Psoas muscle (tissue), 8 donors: ENCODE data around the gene PPP2R3A. TPM values are rescaled to one million over a fixed set of nuclear protein-coding genes. Genes with fewer than 3 reads are reported as not detected.

Experiments used
- ATAC-seq, 4 donors: fragments of 200-7000 bp; cut with Tn5 transposase; one replicate each; pipeline ENCODE4 v1.9.1; 2020; ENCODE audit warnings: moderate library complexity in 3 of 4, mild to moderate bottlenecking in 2 of 4
- DNase-seq, 2 donors: peaks; one replicate each; pipeline ENCODE4 v3.0.0-alpha.2; 2020
- H3K27ac ChIP-seq: fragments of 200-600 bp; one replicate; pipeline ENCODE4 v1.8.0; 2022
- H3K27me3 ChIP-seq, 3 donors: fragments of 200-600 bp in 1 of 3; one replicate each; pipeline versions ENCODE4 v1.6.1 to v1.8.0; 2013 to 2022; ENCODE audit warnings: low read length in 2 of 3, mild to moderate bottlenecking in 2 of 3, moderate library complexity in 1 of 3; ENCODE audit not compliant: insufficient read depth in 3 of 3
- H3K36me3 ChIP-seq, 2 donors: fragments of 200-600 bp in 1 of 2; one replicate each; pipeline versions ENCODE4 v1.6.1 to v1.8.0; 2013 to 2022; ENCODE audit warnings: low read depth in 1 of 2, mild to moderate bottlenecking in 1 of 2, moderate library complexity in 1 of 2; ENCODE audit not compliant: insufficient read depth in 1 of 2
- H3K4me1 ChIP-seq: fragments of 200-600 bp; one replicate; pipeline ENCODE4 v1.8.0; 2022
- H3K4me3 ChIP-seq: fragments of 200-600 bp; one replicate; pipeline ENCODE4 v1.8.0; 2022; ENCODE audit warnings: mild to moderate bottlenecking
- H3K9me3 ChIP-seq: fragments of 200-600 bp; one replicate; pipeline ENCODE4 v1.8.0; 2022
- CTCF ChIP-seq: fragments of 200-600 bp; IDR thresholded peaks from one replicate; pipeline ENCODE4 v1.8.0; 2022; ENCODE audit warnings: antibody characterized with exemption
- whole genome bisulfite sequencing, 3 donors: extraction: QIAGEN DNeasy Blood & Tissue Kit; methylation state at CpG; one replicate each; pipeline versions ENCODE4 v1.1.6 to v1.1.7; 2013; 5-methylcytosine and 5-hydroxymethylcytosine counted together
- intact Hi-C, 2 donors: fragments of 100-400 bp; cut with DNase I; formaldehyde crosslinking; loops; one replicate each; pipeline versions ENCODE4 v1.11.0 to v1.14.2; 2022
- polyA plus RNA-seq, 3 donors: library from polyadenylated mRNA; stranded (reverse); fragments of 200-250 nt; gene quantifications; one replicate each; pipeline ENCODE4 v1.2.3, GENCODE V29; 2013
- total RNA-seq, 4 donors: library from RNA; stranded (reverse); fragmentation: NEBNext Ultra II Directional in 2 of 4; extraction: Animal tissue kit (Norgen Biotek cat#: 25700) in 2 of 4; gene quantifications; one replicate each; pipeline versions ENCODE4 v1.2.1 to v1.2.4, GENCODE V29; 2021 to 2023
- donor health status: healthy with polysubstance abuse.
- donor health status: DM: no; HTN: no; CAD: no; lungs with moderate emphysema.
- donor health status: Bipolar disorder and iron deficiency.
- donor health status: healthy.
- donor health status: DM: yes; HTN: yes; CAD: no.
- donor health status: DM: no; HTN: no; CAD: no.
- donor health status: DM: no; HTN: no; CAD: no.
- donor health status: DM: yes; HTN: yes; CAD: no.

Gene PPP2R3A
- total and polyA plus RNA-seq, 7 donors: 5.4 to 134 (median 45.5) TPM

GRCh38 chr3:136197159-136197793, 231.7 kb downstream of the PPP2R3A start:
- Histone ChIP-seq H3K4me3 (peak overlapping the region; percentile 99), H3K27me3 (no peaks in the 10 kb centered on the region), H3K36me3 (no peaks in the 10 kb centered on the region), H3K27ac (peak overlapping the region; percentile 100), H3K9me3 (no peaks in the 10 kb centered on the region), H3K4me1 (peaks cover 22% of the 10 kb centered on the region)
- 11 to 13% (median 12%) methylated on average over 15 of the region's 15 CpGs for WGBS, 3 donors
- ATAC-seq (no peak), DNase-seq (no peak)
- intact Hi-C loops: loop anchor here (1.0 to 10.0 kb wide), 8 partner anchors 35 to 558 kb away; partner anchors contain the start of genes PCCB (in 2 of the 2), STAG1 (in 2 of the 2) and PPP2R3A (in 1 of the 2)
- TF ChIP-seq CTCF: no peak

Other genes starting within 250 kb of the PPP2R3A start
- 10 to 100 TPM; 21.8 to 28.6 (median 24.9) TPM for gene MSL2, start 230.6 kb downstream of the PPP2R3A start, total RNA-seq
- gene MSL2, start 230.6 kb downstream of the PPP2R3A start, polyA plus RNA-seq: 10 to 100 TPM in 1 of 3 donors, 1 to 10 TPM in 2; 6.7 to 14.3 (median 8.2) TPM